Caco-2 (cell line): ENCODE measurements around the gene SUSD1. TPM values are rescaled to one million over a fixed set of nuclear protein-coding genes. Genes with fewer than 3 reads are reported as not detected.

Experiments used
- BruUV-seq: library from RNA; stranded (reverse); fragments of 400-500 nt; replicated peaks from 2 replicates; lab custom pipeline; 2021; lab: Mats Ljungman, UMichigan
- CTCF ChIA-PET: fragments of 300-600 bp; sonication (Branson Sonifier 250); formaldehyde crosslinking; loops from one replicate; lab custom pipeline; 2022; ENCODE audit warnings: antibody characterized with exemption; lab: Charles Lee
- POLR2A ChIA-PET: fragments of 300-600 bp; sonication (Branson Sonifier 250); formaldehyde crosslinking; loops from one replicate; lab custom pipeline; 2022; ENCODE audit warnings: antibody characterized with exemption; lab: Charles Lee
- DNase-seq, 2 experiments: peaks; one replicate each; pipeline versions ENCODE4 v3.0.0 to v3.0.0-alpha.2; 2020 to 2022
- H3K27me3 ChIP-seq: replicated peaks from 2 replicates; pipeline ENCODE4 v1.6.0; 2011; ENCODE audit warnings: low read length; ENCODE audit not compliant: control insufficient read depth, insufficient read depth
- H3K36me3 ChIP-seq: 2 replicates; pipeline ENCODE4 v1.5.1; 2011; ENCODE audit warnings: low read length; ENCODE audit not compliant: control insufficient read depth, insufficient read depth
- H3K4me1 ChIP-seq: fragments of 250-450 bp; sonication (Bioruptor Pico); 2 replicates; pipeline ENCODE4 v1.5.1; 2020; ENCODE audit warnings: mild to moderate bottlenecking
- H3K4me3 ChIP-seq: 2 replicates; pipeline ENCODE4 v1.5.1; 2011; ENCODE audit warnings: low read depth, mild to moderate bottlenecking, control low read depth, low read length
- H3K9me3 ChIP-seq: fragments of 250-450 bp; sonication (Bioruptor Pico); 2 replicates; pipeline ENCODE4 v1.5.1; 2020; ENCODE audit warnings: mild to moderate bottlenecking, moderate library complexity
- H3K27ac Mint-ChIP-seq: one replicate; pipeline ENCODE4 v1.8.0; 2022; ENCODE audit warnings: mixed read lengths; ENCODE audit not compliant: unreplicated experiment
- H3K27me3 Mint-ChIP-seq: one replicate; pipeline ENCODE4 v1.8.0; 2022; ENCODE audit warnings: mixed read lengths; ENCODE audit not compliant: insufficient read depth, unreplicated experiment
- H3K36me3 Mint-ChIP-seq: one replicate; pipeline ENCODE4 v1.8.0; 2022; ENCODE audit warnings: mild to moderate bottlenecking, mixed read lengths; ENCODE audit not compliant: insufficient read depth, unreplicated experiment
- H3K4me1 Mint-ChIP-seq: one replicate; pipeline ENCODE4 v1.8.0; 2022; ENCODE audit warnings: low read depth, mixed read lengths; ENCODE audit not compliant: unreplicated experiment
- H3K4me3 Mint-ChIP-seq: one replicate; pipeline ENCODE4 v1.8.0; 2022; ENCODE audit warnings: mild to moderate bottlenecking, moderate library complexity, mixed read lengths; ENCODE audit not compliant: unreplicated experiment
- H3K9me3 Mint-ChIP-seq: one replicate; pipeline ENCODE4 v1.8.0; 2022; ENCODE audit warnings: mixed read lengths; ENCODE audit not compliant: unreplicated experiment
- CTCF ChIP-seq, 2 experiments: fragments of 200-600 bp in 1 of 2; IDR thresholded peaks; 1 replicate in 1 of 2; 2 replicates in 1 of 2; pipeline versions ENCODE4 v1.5.1 to v1.8.0; 2011 to 2022; ENCODE audit warnings: antibody characterized with exemption in 1 of 2, control low read depth in 1 of 2, inconsistent platforms in 1 of 2, low read depth in 1 of 2, low read length in 1 of 2, mild to moderate bottlenecking in 1 of 2, moderate library complexity in 1 of 2; ENCODE audit not compliant: insufficient read depth in 1 of 2, severe bottlenecking in 1 of 2, unreplicated experiment in 1 of 2
- intact Hi-C: fragments of 100-400 bp; cut with micrococcal nuclease; formaldehyde crosslinking; loops from one replicate; pipeline ENCODE4 v1.10.0; 2022; ENCODE audit not compliant: unreplicated experiment
- total RNA-seq: library from RNA; stranded (reverse); gene quantifications from 2 replicates; pipeline ENCODE4 v1.2.3, GENCODE V29; 2022

Gene SUSD1
- total RNA-seq, 1 experiment from 2014 or later = 53.4 TPM

DNA sequence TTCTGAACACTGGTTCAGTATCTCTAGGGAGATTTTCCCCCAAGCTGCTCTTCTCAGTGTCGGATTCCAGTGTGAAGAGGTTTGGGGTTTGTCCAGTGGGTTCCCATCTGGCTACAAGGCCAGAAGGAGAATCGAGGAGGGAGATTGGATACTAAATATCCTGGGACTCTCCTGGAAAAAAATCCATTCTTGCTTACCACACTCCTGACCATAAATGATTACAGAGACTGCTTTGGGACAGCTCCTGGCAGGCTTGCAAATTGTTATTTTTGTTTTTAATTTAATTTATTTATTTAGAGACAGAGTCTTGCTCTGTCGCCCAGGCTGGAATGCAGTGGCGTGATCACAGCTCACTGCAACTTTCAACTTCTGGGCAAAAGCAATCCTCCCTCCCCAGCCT, 4.7 kb upstream of the SUSD1 start:
- Mint-ChIP-seq H3K36me3 (peaks cover 16% of the 10 kb centered on the region), H3K9me3 (peaks cover 11% of the 10 kb centered on the region), H3K27me3 (no peaks in the 10 kb centered on the region), H3K4me3 (no peak overlapping the region), H3K27ac (peak overlapping the region; percentile 88), H3K4me1 (peaks cover 42% of the 10 kb centered on the region)
- Histone ChIP-seq H3K4me1 (peaks cover 56% of the 10 kb centered on the region), H3K36me3 (no peaks in the 10 kb centered on the region), H3K27me3 (no peaks in the 10 kb centered on the region), H3K9me3 (no peaks in the 10 kb centered on the region), H3K4me3 (no peak overlapping the region)
- TF ChIP-seq CTCF (IDR thresholded peaks at IDR 0.05; ENCODE audit: insufficient read depth in 1 of 2, low read depth in 1 of 2, low read length in 1 of 2, severe bottlenecking in 1 of 2, unreplicated experiment in 1 of 2) = no peak
- ChIA-PET CTCF (interaction anchor here (1.6 kb wide), 1 partner anchor 60 kb away, joined by 9 read pairs; no protein-coding TSS in a partner anchor), POLR2A (interaction anchor here (0.7 kb wide), 1 partner anchor 60 kb away, joined by 3 read pairs; no protein-coding TSS in a partner anchor)
- no peak for DNase-seq
- intact Hi-C loops = loop anchor here (1.0 kb wide), 2 partner anchors 14 to 61 kb away; no protein-coding TSS in a partner anchor
- no TSS peak for BruUV-seq

- peak overlapping the region; percentile 88 for H3K4me3 Mint-ChIP-seq
- POLR2A ChIA-PET = interaction anchor here (0.6 to 1.4 kb wide), 2 partner anchors 12 to 203 kb away, joined by 3 to 4 read pairs; partner anchors contain the start of gene HSDL2
- no TSS peak for BruUV-seq
- no peaks in the 10 kb centered on the region for H3K27me3 ChIP-seq
- intact Hi-C loops = no loop called here
- H3K36me3 Mint-ChIP-seq = peaks cover 9% of the 10 kb centered on the region
- H3K27ac Mint-ChIP-seq = peak overlapping the region; percentile 92
- CTCF ChIA-PET = interaction anchor here (1.0 to 2.1 kb wide), 3 partner anchors 14 to 78 kb away, joined by 3 to 6 read pairs (median 5); no protein-coding TSS in a partner anchor
- no peak overlapping the region for H3K4me3 ChIP-seq
- H3K4me1 ChIP-seq = peaks cover 83% of the 10 kb centered on the region
- no peaks in the 10 kb centered on the region for H3K27me3 Mint-ChIP-seq
- peak in 1 of 2 experiments; percentile 46 for DNase-seq
- H3K9me3 ChIP-seq = no peaks in the 10 kb centered on the region
- H3K4me1 Mint-ChIP-seq = peaks cover 52% of the 10 kb centered on the region
- no peaks in the 10 kb centered on the region; the same call in 1 of the 2 replicates for H3K36me3 ChIP-seq
- H3K9me3 Mint-ChIP-seq = no peaks in the 10 kb centered on the region
- no peak for TF ChIP-seq CTCF (IDR thresholded peaks at IDR 0.05; ENCODE audit: insufficient read depth in 1 of 2, low read depth in 1 of 2, low read length in 1 of 2, severe bottlenecking in 1 of 2, unreplicated experiment in 1 of 2)
Observed at GRCh38 chr9:112176524-112176923, 1.4 kb upstream of the SUSD1 start.

DNA sequence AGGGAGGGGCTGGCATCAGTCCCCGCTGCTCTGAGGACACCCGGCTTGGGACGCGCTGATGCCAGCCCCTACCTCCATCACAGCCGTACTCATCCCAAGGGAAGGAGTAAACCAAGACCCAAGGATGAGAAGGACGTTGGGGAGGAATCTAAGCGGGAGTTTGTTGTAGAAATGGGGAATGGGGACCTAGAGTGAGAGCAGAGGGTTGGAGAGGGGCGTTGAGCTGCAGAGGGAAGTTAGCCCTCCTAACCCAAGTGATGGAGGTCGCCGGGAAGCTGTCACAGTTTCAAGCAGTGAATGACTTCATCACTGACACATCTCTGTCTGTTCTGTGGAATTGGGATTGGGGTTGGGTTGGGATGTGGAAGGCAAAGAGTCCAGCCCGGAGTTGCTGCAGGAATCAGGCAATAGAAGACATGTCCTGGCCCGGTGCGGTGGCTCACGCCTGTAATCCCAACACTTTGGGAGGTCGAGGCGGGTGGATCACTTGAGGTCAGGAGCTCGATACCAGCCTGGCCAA, 759 bp upstream of the SUSD1 start:
- Histone ChIP-seq H3K36me3 (no peaks in the 10 kb centered on the region; the same call in 1 of the 2 replicates), H3K4me1 (peaks cover 83% of the 10 kb centered on the region), H3K4me3 (peak overlapping the region; percentile 52), H3K9me3 (no peaks in the 10 kb centered on the region), H3K27me3 (no peaks in the 10 kb centered on the region)
- Mint-ChIP-seq H3K27ac (peak overlapping the region; percentile 92), H3K4me1 (peaks cover 52% of the 10 kb centered on the region), H3K27me3 (no peaks in the 10 kb centered on the region), H3K36me3 (peaks cover 9% of the 10 kb centered on the region), H3K9me3 (no peaks in the 10 kb centered on the region), H3K4me3 (peak overlapping the region; percentile 88)
- no peak for DNase-seq
- ChIA-PET CTCF (interaction anchor here (1.5 to 2.1 kb wide), 2 partner anchors 63 to 78 kb away, joined by 3 to 6 read pairs; no protein-coding TSS in a partner anchor), POLR2A (interaction anchor here (0.7 to 1.4 kb wide), 2 partner anchors 13 to 204 kb away, joined by 3 to 4 read pairs; partner anchors contain the start of gene HSDL2)
- no peak for TF ChIP-seq CTCF (IDR thresholded peaks at IDR 0.05; ENCODE audit: insufficient read depth in 1 of 2, low read depth in 1 of 2, low read length in 1 of 2, severe bottlenecking in 1 of 2, unreplicated experiment in 1 of 2)
- intact Hi-C loops = no loop called here
- no TSS peak for BruUV-seq
